Activated CD8-positive, alpha-beta T cell treated with anti-CD3 and anti-CD28 coated beads for 36 hours (primary cell): Measurements from ENCODE around the gene GSE1. TPM values are rescaled to one million over a fixed set of nuclear protein-coding genes. Genes with fewer than 3 reads are reported as not detected.

ENCODE experiments used
- ATAC-seq: fragments of 200-7000 bp; cut with Tn5 transposase; one replicate; pipeline ENCODE4 v1.10.0; 2021; ENCODE audit warnings: mild to moderate bottlenecking, moderate library complexity
- CTCF ChIA-PET: fragments of 350-600 bp; sonication (Branson Sonifier 250); formaldehyde crosslinking; loops from one replicate; lab custom pipeline; 2021; ENCODE audit warnings: antibody characterized with exemption; lab: Charles Lee
- POLR2A ChIA-PET: fragments of 350-600 bp; sonication (Branson Sonifier 250); formaldehyde crosslinking; loops from one replicate; lab custom pipeline; 2021; ENCODE audit warnings: antibody characterized with exemption; lab: Charles Lee
- DNase-seq: peaks from one replicate; pipeline ENCODE4 v3.0.0-alpha.2; 2020
- H3K27ac Mint-ChIP-seq: one replicate; pipeline ENCODE4 v1.8.0; 2021; ENCODE audit warnings: mild to moderate bottlenecking, mixed read lengths
- H3K27me3 Mint-ChIP-seq: one replicate; pipeline ENCODE4 v1.8.0; 2021; ENCODE audit warnings: mixed read lengths
- H3K36me3 Mint-ChIP-seq: one replicate; pipeline ENCODE4 v1.8.0; 2021; ENCODE audit warnings: low read depth, mixed read lengths
- H3K4me1 Mint-ChIP-seq: one replicate; pipeline ENCODE4 v1.8.0; 2021; ENCODE audit warnings: low read depth, mixed read lengths
- H3K4me3 Mint-ChIP-seq: one replicate; pipeline ENCODE4 v1.8.0; 2021; ENCODE audit warnings: mild to moderate bottlenecking, moderate library complexity, mixed read lengths
- H3K9me3 Mint-ChIP-seq: one replicate; pipeline ENCODE4 v1.8.0; 2021; ENCODE audit warnings: mixed read lengths
- CTCF ChIP-seq: fragments of 200-600 bp; IDR thresholded peaks from one replicate; pipeline ENCODE4 v1.8.0; 2022; ENCODE audit warnings: antibody characterized with exemption, mild to moderate bottlenecking
- intact Hi-C: fragments of 100-400 bp; cut with micrococcal nuclease; formaldehyde crosslinking; loops from one replicate; pipeline ENCODE4 v1.10.0; 2022
- total RNA-seq, 2 experiments: library from RNA; stranded (reverse); gene quantifications; one replicate each; pipeline ENCODE4 v1.2.3, GENCODE V29; 2021

GSE1 gene
- total RNA-seq, 2 experiments from 2014 or later = 33.6 to 34.5 TPM

- Mint-ChIP-seq H3K27me3 (no peaks in the 10 kb centered on the region), H3K4me3 (no peak overlapping the region), H3K9me3 (no peaks in the 10 kb centered on the region), H3K27ac (no peak overlapping the region), H3K36me3 (peaks cover 27% of the 10 kb centered on the region), H3K4me1 (peaks cover 4% of the 10 kb centered on the region)
- intact Hi-C loops = no loop called here
- POLR2A ChIA-PET = interaction anchor here (1.2 kb wide), 1 partner anchor 32 kb away, joined by 3 read pairs; the partner anchor contains the start of gene GINS2
- CTCF ChIA-PET = interaction anchor here (4.9 to 8.2 kb wide), 2 partner anchors 40 to 62 kb away, joined by 22 to 84 read pairs; no protein-coding TSS in a partner anchor
- TF ChIP-seq CTCF = no peak
- no peak for DNase-seq
- no peak for ATAC-seq
Observed at GRCh38 chr16:85656351-85657266, 43.5 kb downstream of the GSE1 start.

- Mint-ChIP-seq H3K4me3 (no peak overlapping the region), H3K27ac (no peak overlapping the region), H3K9me3 (no peaks in the 10 kb centered on the region), H3K4me1 (no peaks in the 10 kb centered on the region), H3K27me3 (no peaks in the 10 kb centered on the region), H3K36me3 (peaks cover 27% of the 10 kb centered on the region)
- no peak for TF ChIP-seq CTCF
- CTCF ChIA-PET = interaction anchor here (2.6 to 8.2 kb wide), 3 partner anchors 41 to 236 kb away, joined by 10 to 84 read pairs (median 22); no protein-coding TSS in a partner anchor
- DNase-seq (no peak), ATAC-seq (no peak)
- intact Hi-C loops = no loop called here
- POLR2A ChIA-PET = interaction anchor here (1.2 kb wide), 1 partner anchor 31 kb away, joined by 3 read pairs; the partner anchor contains the start of gene GINS2
Observed at GRCh38 chr16:85657267-85657650, 44.1 kb downstream of the GSE1 start.

- CTCF ChIA-PET = interaction anchor here (0.8 to 8.2 kb wide), 5 partner anchors 15 to 237 kb away, joined by 3 to 84 read pairs (median 18); no protein-coding TSS in a partner anchor
- POLR2A ChIA-PET = no interaction called here
- no peaks in the 10 kb centered on the region for H3K9me3 Mint-ChIP-seq
- no peak overlapping the region for H3K27ac Mint-ChIP-seq
- no peak for TF ChIP-seq CTCF
- no peaks in the 10 kb centered on the region for H3K27me3 Mint-ChIP-seq
- H3K36me3 Mint-ChIP-seq = peaks cover 24% of the 10 kb centered on the region
- no peak for DNase-seq
- intact Hi-C loops = no loop called here
- no peak for ATAC-seq
- H3K4me3 Mint-ChIP-seq = no peak overlapping the region
- H3K4me1 Mint-ChIP-seq = no peaks in the 10 kb centered on the region
Observed at GRCh38 chr16:85657996-85658395, 44.9 kb downstream of the GSE1 start.

- no peak for ATAC-seq
- Mint-ChIP-seq H3K27ac (no peak overlapping the region), H3K27me3 (no peaks in the 10 kb centered on the region), H3K36me3 (peaks cover 24% of the 10 kb centered on the region), H3K9me3 (no peaks in the 10 kb centered on the region), H3K4me3 (no peak overlapping the region), H3K4me1 (no peaks in the 10 kb centered on the region)
- POLR2A ChIA-PET = no interaction called here
- CTCF ChIA-PET = interaction anchor here (0.7 to 8.2 kb wide), 22 partner anchors 8 to 238 kb away, joined by 3 to 84 read pairs (median 4); partner anchors contain the start of gene GINS2
- intact Hi-C loops = no loop called here
- no peak for TF ChIP-seq CTCF
- DNase-seq = no peak
Observed at GRCh38 chr16:85658504-85659326, 45.6 kb downstream of the GSE1 start.
